ENCODE measurements around the gene FKBP14.
"Not testable (repeated sequence)": the region's sequence is repeated elsewhere in the genome, so short reads cannot be mapped to it uniquely, and the experiment has no call there.

- TF ChIP-seq, protein P1, sequence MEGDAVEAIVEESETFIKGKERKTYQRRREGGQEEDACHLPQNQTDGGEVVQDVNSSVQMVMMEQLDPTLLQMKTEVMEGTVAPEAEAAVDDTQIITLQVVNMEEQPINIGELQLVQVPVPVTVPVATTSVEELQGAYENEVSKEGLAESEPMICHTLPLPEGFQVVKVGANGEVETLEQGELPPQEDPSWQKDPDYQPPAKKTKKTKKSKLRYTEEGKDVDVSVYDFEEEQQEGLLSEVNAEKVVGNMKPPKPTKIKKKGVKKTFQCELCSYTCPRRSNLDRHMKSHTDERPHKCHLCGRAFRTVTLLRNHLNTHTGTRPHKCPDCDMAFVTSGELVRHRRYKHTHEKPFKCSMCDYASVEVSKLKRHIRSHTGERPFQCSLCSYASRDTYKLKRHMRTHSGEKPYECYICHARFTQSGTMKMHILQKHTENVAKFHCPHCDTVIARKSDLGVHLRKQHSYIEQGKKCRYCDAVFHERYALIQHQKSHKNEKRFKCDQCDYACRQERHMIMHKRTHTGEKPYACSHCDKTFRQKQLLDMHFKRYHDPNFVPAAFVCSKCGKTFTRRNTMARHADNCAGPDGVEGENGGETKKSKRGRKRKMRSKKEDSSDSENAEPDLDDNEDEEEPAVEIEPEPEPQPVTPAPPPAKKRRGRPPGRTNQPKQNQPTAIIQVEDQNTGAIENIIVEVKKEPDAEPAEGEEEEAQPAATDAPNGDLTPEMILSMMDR (IDR thresholded peaks at IDR 0.05) = peak; percentile 43 to 73 (median 60)
- TF ChIP-seq POLR2A (IDR thresholded peaks at IDR 0.05) = not testable (repeated sequence)
These were observed 35.3 kb upstream of the FKBP14 start for GRCh38 chr7:30061786-30062185.

Measured in right lobe of liver (tissue), 4 donors.